GM23338 (cell line): ENCODE results near the gene CEP72. TPM values are rescaled to one million over a fixed set of nuclear protein-coding genes. Genes with fewer than 3 reads are reported as not detected.

ENCODE experiments used
- ATAC-seq: fragments of 200-7000 bp; cut with Tn5 transposase; 3 replicates; pipeline ENCODE4 v1.9.1; 2020
- DNase-seq: peaks from one replicate; pipeline ENCODE4 v3.0.0-alpha.2; 2015; ENCODE audit warnings: low spot score
- H2AFZ ChIP-seq: fragments of 200-600 bp; sonication (generic); 2 replicates; pipeline ENCODE4 v1.8.0; 2016; ENCODE audit warnings: antibody characterized with exemption, mild to moderate bottlenecking, moderate library complexity
- H3F3A ChIP-seq: fragments of 200-600 bp; sonication (generic); replicated peaks from 2 replicates; pipeline ENCODE4 v1.8.0; 2017; ENCODE audit warnings: antibody characterized with exemption, mixed run types, low read depth
- H3K27ac ChIP-seq: fragments of 200-600 bp; sonication (generic); 2 replicates; pipeline ENCODE4 v1.6.1; 2016; ENCODE audit warnings: low read depth
- H3K27me3 ChIP-seq: fragments of 200-600 bp; sonication (generic); 2 replicates; pipeline ENCODE4 v1.8.0; 2016; ENCODE audit warnings: mild to moderate bottlenecking, mixed run types, moderate library complexity; ENCODE audit not compliant: insufficient read depth
- H3K36me3 ChIP-seq: fragments of 200-600 bp; sonication (generic); 2 replicates; pipeline ENCODE4 v1.8.0; 2016; ENCODE audit warnings: mild to moderate bottlenecking; ENCODE audit not compliant: insufficient read depth
- H3K4me1 ChIP-seq: fragments of 200-600 bp; sonication (generic); 2 replicates; pipeline ENCODE4 v1.8.0; 2016; ENCODE audit warnings: mild to moderate bottlenecking, moderate library complexity; ENCODE audit not compliant: insufficient read depth
- H3K4me2 ChIP-seq: fragments of 200-600 bp; sonication (generic); 2 replicates; pipeline ENCODE4 v1.7.1; 2017; ENCODE audit warnings: mixed run types
- H3K4me3 ChIP-seq: fragments of 200-600 bp; sonication (generic); 2 replicates; pipeline ENCODE4 v1.6.1; 2016; ENCODE audit warnings: mixed run types
- H3K79me2 ChIP-seq: fragments of 200-600 bp; sonication (generic); replicated peaks from 2 replicates; pipeline ENCODE4 v1.8.0; 2017; ENCODE audit warnings: mild to moderate bottlenecking; ENCODE audit not compliant: insufficient read depth
- H3K9me2 ChIP-seq: fragments of 200-600 bp; sonication (generic); 2 replicates; pipeline ENCODE4 v1.8.0; 2017; ENCODE audit not compliant: insufficient read depth
- H4K20me1 ChIP-seq: fragments of 200-600 bp; sonication (generic); replicated peaks from 2 replicates; pipeline ENCODE4 v1.8.0; 2017; ENCODE audit warnings: mild to moderate bottlenecking; ENCODE audit not compliant: insufficient read depth
- H3K27ac Mint-ChIP-seq: 2 replicates; pipeline ENCODE4 v1.8.0; 2020; ENCODE audit warnings: inconsistent platforms, mild to moderate bottlenecking, moderate library complexity, mixed read lengths
- H3K27me3 Mint-ChIP-seq: 3 replicates; pipeline ENCODE4 v1.8.0; 2022; ENCODE audit warnings: low read depth, mild to moderate bottlenecking, moderate library complexity, mixed read lengths, inconsistent platforms; ENCODE audit not compliant: insufficient read depth, poor library complexity
- H3K36me3 Mint-ChIP-seq: 3 replicates; pipeline ENCODE4 v1.8.0; 2021; ENCODE audit warnings: low read depth, mild to moderate bottlenecking, inconsistent platforms, moderate library complexity, mixed read lengths
- H3K4me1 Mint-ChIP-seq: 3 replicates; pipeline ENCODE4 v1.8.0; 2020; ENCODE audit warnings: mild to moderate bottlenecking, inconsistent platforms, mixed read lengths
- H3K4me3 Mint-ChIP-seq: 3 replicates; pipeline ENCODE4 v1.8.0; 2021; ENCODE audit warnings: moderate library complexity, mild to moderate bottlenecking, inconsistent platforms, mixed read lengths
- H3K9me3 Mint-ChIP-seq: 3 replicates; pipeline ENCODE4 v1.8.0; 2020; ENCODE audit warnings: moderate library complexity, mild to moderate bottlenecking, inconsistent platforms, mixed read lengths
- CREB1 ChIP-seq: fragments of 250-450 bp; sonication (Bioruptor Pico); IDR thresholded peaks from 2 replicates; pipeline ENCODE4 v1.5.0; 2020; ENCODE audit warnings: low read depth, mild to moderate bottlenecking, moderate library complexity
- CTCF ChIP-seq, 2 experiments: fragments of 200-600 bp in 1 of 2; sonication (generic) in 1 of 2; conservative IDR thresholded peaks; 2 replicates each; pipeline versions ENCODE4 v1.5.1 to v1.6.1; 2016 to 2017; ENCODE audit warnings: antibody characterized with exemption in 2 of 2, low read depth in 2 of 2, mild to moderate bottlenecking in 2 of 2, moderate library complexity in 1 of 2
- ETS1 ChIP-seq: IDR thresholded peaks from 2 replicates; pipeline ENCODE4 v1.6.1; 2016; ENCODE audit warnings: antibody characterized with exemption
- EZH2 ChIP-seq: fragments of 200-600 bp; sonication (generic); IDR thresholded peaks from one replicate; pipeline ENCODE4 v1.8.0; 2017; ENCODE audit warnings: antibody characterized with exemption, mild to moderate bottlenecking, low read depth; ENCODE audit not compliant: unreplicated experiment
- EZH2phosphoT487 ChIP-seq: fragments of 200-600 bp; sonication (generic); IDR thresholded peaks from one replicate; pipeline ENCODE4 v1.8.1; 2018; ENCODE audit warnings: antibody characterized with exemption; ENCODE audit not compliant: unreplicated experiment
- JUNB ChIP-seq: IDR thresholded peaks from one replicate; pipeline ENCODE4 v1.6.1; 2016; ENCODE audit warnings: antibody characterized with exemption; ENCODE audit not compliant: unreplicated experiment
- NANOG ChIP-seq: IDR thresholded peaks from 2 replicates; pipeline ENCODE4 v1.6.1; 2016; ENCODE audit warnings: antibody characterized with exemption, borderline replicate concordance
- POLR2AphosphoS5 ChIP-seq: IDR thresholded peaks from 2 replicates; pipeline ENCODE4 v1.6.1; 2016; ENCODE audit warnings: antibody characterized with exemption, low read depth
- REST ChIP-seq: IDR thresholded peaks from one replicate; pipeline ENCODE4 v1.6.1; 2018; ENCODE audit warnings: antibody characterized with exemption; ENCODE audit not compliant: unreplicated experiment
- STAT1 ChIP-seq: IDR thresholded peaks from one replicate; pipeline ENCODE4 v1.6.1; 2016; ENCODE audit warnings: antibody characterized with exemption; ENCODE audit not compliant: unreplicated experiment
- ZNF114 ChIP-seq: fragments of 250-450 bp; sonication (Bioruptor Pico); IDR thresholded peaks from 2 replicates; pipeline ENCODE4 v1.5.0; 2020; ENCODE audit warnings: mild to moderate bottlenecking, moderate library complexity
- ZNF331 ChIP-seq: fragments of 250-450 bp; sonication (Bioruptor Pico); IDR thresholded peaks from 2 replicates; pipeline ENCODE4 v1.5.0; 2020; ENCODE audit warnings: low read depth, mild to moderate bottlenecking, moderate library complexity
- ZNF462 ChIP-seq: fragments of 250-450 bp; sonication (Bioruptor Pico); IDR thresholded peaks from 2 replicates; pipeline ENCODE4 v1.5.0; 2020; ENCODE audit warnings: mild to moderate bottlenecking, moderate library complexity
- polyA plus RNA-seq: library from polyadenylated mRNA; unstranded; fragments of >200 nt; fragmentation: Nextera tagmentation; extraction: Ambion mirVana; gene quantifications from 2 replicates; pipeline ENCODE4 v1.2.1, GENCODE V29; 2016
- total RNA-seq: library from RNA; depleted of rRNA; stranded (reverse); fragments of >200 nt; shearing (Covaris generic); gene quantifications from 2 replicates; pipeline ENCODE4 v1.2.3, GENCODE V29; 2014

The CEP72 gene
- total and polyA plus RNA-seq, 2 experiments from 2014 or later = 15.5 to 27.1 TPM

- DNase-seq (no peak), ATAC-seq (no peak)
- TF ChIP-seq ZNF114 (CRISPR knock-in tag) (no peak), NANOG (no peak), ETS1 (no peak), CTCF (conservative IDR thresholded peaks at IDR 0.05; ENCODE audit: low read depth in 2 of 2) (no peak), POLR2AphosphoS5 (no peak), JUNB (no peak), ZNF462 (CRISPR knock-in tag) (no peak), EZH2 (no peak), STAT1 (no peak), EZH2phosphoT487 (no peak), ZNF331 (CRISPR knock-in tag) (no peak), CREB1 (CRISPR knock-in tag) (no peak), REST (no peak)
- Histone ChIP-seq H3K4me1 (no peaks in the 10 kb centered on the region), H4K20me1 (no peaks in the 10 kb centered on the region), H3K27ac (no peak overlapping the region), H3K36me3 (no peaks in the 10 kb centered on the region), H3K79me2 (no peaks in the 10 kb centered on the region), H3K4me2 (no peak overlapping the region), H3K27me3 (no peaks in the 10 kb centered on the region), H2AFZ (no peak overlapping the region), H3K4me3 (no peak overlapping the region), H3K9me2 (no peaks in the 10 kb centered on the region), H3F3A (no peaks in the 10 kb centered on the region)
- no peaks in the 10 kb centered on the region for H3K9me3 Mint-ChIP-seq
- H3K27me3 Mint-ChIP-seq = peaks cover 8% of the 10 kb centered on the region
- no peaks in the 10 kb centered on the region for H3K4me1 Mint-ChIP-seq
- no peak overlapping the region for H3K4me3 Mint-ChIP-seq
- no peaks in the 10 kb centered on the region for H3K36me3 Mint-ChIP-seq
- no peak overlapping the region for H3K27ac Mint-ChIP-seq
Measured at GRCh38 chr5:684751-685216, 72.6 kb downstream of the CEP72 start.
